GM12878 (cell line): ENCODE data around the gene SEC24C. TPM values are rescaled to one million over a fixed set of nuclear protein-coding genes. Genes with fewer than 3 reads are reported as not detected.
A peak's percentile ranks its signal among the peaks of the same experiment; 100 is the strongest.

Experiments
- NBN ChIP-seq: fragments of 450-650 bp; IDR thresholded peaks from 2 replicates; pipeline ENCODE4 v1.6.1; 2016
- SIX5 ChIP-seq: IDR thresholded peaks from 2 replicates; pipeline ENCODE4 v1.6.1; 2011; ENCODE audit warnings: mild to moderate bottlenecking, low read depth, low read length, moderate library complexity; ENCODE audit not compliant: severe bottlenecking
- polyA plus RNA-seq, 11 experiments: library from polyadenylated mRNA; depleted of rRNA in 4 of 11; unstranded in 6 of 11; stranded (reverse) in 5 of 11; fragments of >200 nt; fragmentation: Nextera tagmentation in 4 of 11; fragmentation: Illumina TruSeq in 1 of 11; extraction: Ambion mirVana in 4 of 11; extraction: Trizol in 1 of 11; gene quantifications; 1 replicate in 1 of 11; 2 replicates in 10 of 11; pipeline versions ENCODE4 v1.2.1 to v1.2.3, GENCODE V29; 2011 to 2016; ENCODE audit warnings: inconsistent platforms in 2 of 11, missing spikeins in 2 of 11, low read depth in 1 of 11
- total RNA-seq, 4 experiments: library from RNA; depleted of rRNA in 3 of 4; stranded (reverse); fragments of >200 nt in 3 of 4; fragmentation: Illumina TruSeq in 1 of 4; extraction: Trizol in 1 of 4; gene quantifications; 2 replicates each; pipeline versions ENCODE4 v1.2.1 to v1.2.3, GENCODE V29; 2013 to 2021
- TF ChIP-seq, protein P1 (sequence below): IDR thresholded peaks from 2 replicates; pipeline ENCODE4 v1.6.1; 2011; ENCODE audit warnings: low read depth, low read length, improper control_type of control experiment, borderline replicate concordance
- TF ChIP-seq, protein P2 (sequence below): IDR thresholded peaks from 2 replicates; pipeline ENCODE4 v1.6.1; 2011; ENCODE audit warnings: low read depth, mild to moderate bottlenecking, low read length, moderate library complexity, borderline replicate concordance; ENCODE audit errors: extremely low read depth
- TF ChIP-seq, protein P3 (sequence below): fragments of 450-650 bp; IDR thresholded peaks from 2 replicates; pipeline ENCODE4 v1.6.1; 2018; ENCODE audit warnings: mild to moderate bottlenecking, low read depth, moderate library complexity; ENCODE audit not compliant: partially characterized antibody

The SEC24C gene
- total and polyA plus RNA-seq, 10 of the 15 experiments (the other 5 are each of a cell fraction or from before 2014, with no cell fraction given) = 12.7 to 117 (median 73.8) TPM

DNA sequence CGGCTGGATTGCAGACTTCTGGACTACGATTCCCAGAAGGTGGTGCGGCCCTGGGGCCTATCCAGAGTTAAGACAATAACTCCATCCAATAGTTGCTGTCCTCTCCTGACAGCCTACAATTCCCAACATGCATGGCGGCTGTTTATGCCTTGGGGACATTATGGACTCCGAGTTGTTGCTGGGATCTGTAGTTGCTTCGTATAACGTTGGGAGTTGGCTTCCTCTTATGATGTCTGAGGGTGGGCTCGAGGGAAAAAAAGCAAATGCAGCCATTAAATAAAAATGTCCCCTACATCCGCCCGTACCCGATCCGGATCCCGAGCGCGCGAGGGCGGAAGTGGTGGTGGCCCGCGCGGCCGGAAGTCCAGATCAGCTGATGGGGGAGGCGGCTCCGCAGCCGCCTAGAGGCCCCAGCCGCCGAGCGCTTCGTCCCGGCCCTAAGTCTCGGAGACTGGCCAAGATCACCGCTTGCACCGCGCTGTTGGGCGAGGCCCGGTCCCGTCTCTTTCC lies 41.1 kb downstream of the SEC24C start, which contains the start of gene ZSWIM8 (continued):
- TF ChIP-seq, protein P1, sequence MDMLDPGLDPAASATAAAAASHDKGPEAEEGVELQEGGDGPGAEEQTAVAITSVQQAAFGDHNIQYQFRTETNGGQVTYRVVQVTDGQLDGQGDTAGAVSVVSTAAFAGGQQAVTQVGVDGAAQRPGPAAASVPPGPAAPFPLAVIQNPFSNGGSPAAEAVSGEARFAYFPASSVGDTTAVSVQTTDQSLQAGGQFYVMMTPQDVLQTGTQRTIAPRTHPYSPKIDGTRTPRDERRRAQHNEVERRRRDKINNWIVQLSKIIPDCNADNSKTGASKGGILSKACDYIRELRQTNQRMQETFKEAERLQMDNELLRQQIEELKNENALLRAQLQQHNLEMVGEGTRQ = peak; percentile 60
- TF ChIP-seq NBN = peak; percentile 65
- peak; percentile 91 for TF ChIP-seq SIX5
- TF ChIP-seq, protein P2, sequence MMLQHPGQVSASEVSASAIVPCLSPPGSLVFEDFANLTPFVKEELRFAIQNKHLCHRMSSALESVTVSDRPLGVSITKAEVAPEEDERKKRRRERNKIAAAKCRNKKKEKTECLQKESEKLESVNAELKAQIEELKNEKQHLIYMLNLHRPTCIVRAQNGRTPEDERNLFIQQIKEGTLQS = peak; percentile 15; the same call in 1 of the 2 replicates
- TF ChIP-seq, protein P3, sequence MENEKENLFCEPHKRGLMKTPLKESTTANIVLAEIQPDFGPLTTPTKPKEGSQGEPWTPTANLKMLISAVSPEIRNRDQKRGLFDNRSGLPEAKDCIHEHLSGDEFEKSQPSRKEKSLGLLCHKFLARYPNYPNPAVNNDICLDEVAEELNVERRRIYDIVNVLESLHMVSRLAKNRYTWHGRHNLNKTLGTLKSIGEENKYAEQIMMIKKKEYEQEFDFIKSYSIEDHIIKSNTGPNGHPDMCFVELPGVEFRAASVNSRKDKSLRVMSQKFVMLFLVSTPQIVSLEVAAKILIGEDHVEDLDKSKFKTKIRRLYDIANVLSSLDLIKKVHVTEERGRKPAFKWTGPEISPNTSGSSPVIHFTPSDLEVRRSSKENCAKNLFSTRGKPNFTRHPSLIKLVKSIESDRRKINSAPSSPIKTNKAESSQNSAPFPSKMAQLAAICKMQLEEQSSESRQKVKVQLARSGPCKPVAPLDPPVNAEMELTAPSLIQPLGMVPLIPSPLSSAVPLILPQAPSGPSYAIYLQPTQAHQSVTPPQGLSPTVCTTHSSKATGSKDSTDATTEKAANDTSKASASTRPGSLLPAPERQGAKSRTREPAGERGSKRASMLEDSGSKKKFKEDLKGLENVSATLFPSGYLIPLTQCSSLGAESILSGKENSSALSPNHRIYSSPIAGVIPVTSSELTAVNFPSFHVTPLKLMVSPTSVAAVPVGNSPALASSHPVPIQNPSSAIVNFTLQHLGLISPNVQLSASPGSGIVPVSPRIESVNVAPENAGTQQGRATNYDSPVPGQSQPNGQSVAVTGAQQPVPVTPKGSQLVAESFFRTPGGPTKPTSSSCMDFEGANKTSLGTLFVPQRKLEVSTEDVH = peak; percentile 85
